PC-3 (cell line): ENCODE data around the gene MYO5B.

ENCODE experiments used
- CTCF ChIP-seq: fragments of 300-600 bp; sonication (generic); conservative IDR thresholded peaks from 2 replicates; pipeline ENCODE4 v1.5.1; 2017; ENCODE audit warnings: antibody characterized with exemption, low read depth, mild to moderate bottlenecking, low read length
- EZH2 ChIP-seq: fragments of 300-600 bp; sonication (generic); IDR thresholded peaks from one replicate; pipeline ENCODE4 v1.6.1; 2017; ENCODE audit warnings: antibody characterized with exemption, mild to moderate bottlenecking, low read length; ENCODE audit not compliant: unreplicated experiment

- TF ChIP-seq CTCF (no peak), EZH2 (no peak)
These were observed 261.3 kb downstream of the MYO5B start for GRCh38 chr18:49933530-49934128.
